K562 (cell line): ENCODE results near the gene LNPEP. TPM values are rescaled to one million over a fixed set of nuclear protein-coding genes. Genes with fewer than 3 reads are reported as not detected.

ENCODE experiments used
- DEAF1 ChIP-seq: fragments of 450-650 bp; formaldehyde crosslinking; IDR thresholded peaks from 2 replicates; pipeline ENCODE4 v1.4.0; 2020; ENCODE audit warnings: mild to moderate bottlenecking, moderate library complexity
- EGR1 ChIP-seq: fragments of 450-650 bp; conservative IDR thresholded peaks from 2 replicates; pipeline ENCODE4 v1.6.1; 2017; ENCODE audit warnings: mild to moderate bottlenecking
- FOXP1 ChIP-seq: sonication (generic); formaldehyde crosslinking; IDR thresholded peaks from 2 replicates; pipeline ENCODE4 v1.8.0; 2022; ENCODE audit warnings: mild to moderate bottlenecking, missing genetic modification reagents
- MAZ ChIP-seq, 2 experiments: fragments of 450-650 bp in 1 of 2; sonication (generic) in 1 of 2; formaldehyde crosslinking; IDR thresholded peaks in 1 of 2; conservative IDR thresholded peaks in 1 of 2; 2 replicates each; pipeline versions ENCODE4 v1.4.0 to v1.5.0; 2020; ENCODE audit warnings: mild to moderate bottlenecking in 1 of 2, missing genetic modification reagents in 1 of 2
- NR2C1 ChIP-seq, 2 experiments: fragments of 450-650 bp; IDR thresholded peaks; 2 replicates each; pipeline ENCODE4 v1.6.1; 2017; ENCODE audit warnings: mild to moderate bottlenecking in 2 of 2, antibody characterized with exemption in 1 of 2, inconsistent platforms in 1 of 2, missing compliant biosample characterization in 1 of 2, missing genetic modification characterization in 1 of 2
- POLR2AphosphoS5 ChIP-seq: IDR thresholded peaks from 2 replicates; pipeline ENCODE4 v1.6.1; 2011; ENCODE audit warnings: mild to moderate bottlenecking, low read depth, low read length, moderate library complexity; ENCODE audit not compliant: control insufficient read depth, insufficient read depth
- STAT6 ChIP-seq: sonication (generic); formaldehyde crosslinking; IDR thresholded peaks from 2 replicates; pipeline ENCODE4 v1.8.1; 2023; ENCODE audit warnings: mild to moderate bottlenecking, missing genetic modification reagents
- ZBED1 ChIP-seq: IDR thresholded peaks from 2 replicates; pipeline ENCODE4 v1.6.1; 2014
- ZNF232 ChIP-seq: sonication (generic); formaldehyde crosslinking; IDR thresholded peaks from 2 replicates; pipeline ENCODE4 v1.8.0; 2022; ENCODE audit warnings: mild to moderate bottlenecking, missing genetic modification reagents
- ZNF277 ChIP-seq: fragments of 250-450 bp; sonication (Bioruptor Pico); IDR thresholded peaks from 2 replicates; pipeline ENCODE4 v1.8.0; 2022; ENCODE audit warnings: inconsistent platforms, mild to moderate bottlenecking, moderate library complexity, borderline replicate concordance
- polyA plus RNA-seq, 8 experiments: library from polyadenylated mRNA; depleted of rRNA in 4 of 8; stranded (reverse) in 5 of 8; unstranded in 3 of 8; fragments of >200 nt; fragmentation: Nextera tagmentation in 2 of 8; fragmentation: Illumina TruSeq in 1 of 8; extraction: Ambion mirVana in 2 of 8; extraction: Trizol in 1 of 8; gene quantifications; 2 replicates each; pipeline versions ENCODE4 v1.2.1 to v1.2.3, GENCODE V29; 2011 to 2014; ENCODE audit warnings: inconsistent platforms in 1 of 8, missing spikeins in 1 of 8
- total RNA-seq, 7 experiments: library from RNA; depleted of rRNA in 6 of 7; stranded (reverse); fragments of >200 nt in 6 of 7; fragmentation: Illumina TruSeq in 2 of 7; extraction: Trizol in 2 of 7; gene quantifications; 2 replicates each; pipeline versions ENCODE4 v1.2.1 to v1.2.3, GENCODE V29; 2011 to 2021; ENCODE audit warnings: low replicate concordance in 1 of 7
- TF ChIP-seq, protein P1 (sequence below): fragments of 200-400 bp; formaldehyde crosslinking; IDR thresholded peaks from 2 replicates; pipeline ENCODE4 v1.6.1; 2017; ENCODE audit warnings: mild to moderate bottlenecking, low read depth, low read length, moderate library complexity
- TF ChIP-seq, protein P2 (sequence below): fragments of 250-450 bp; sonication (Bioruptor Pico); IDR thresholded peaks from 2 replicates; pipeline ENCODE4 v1.8.0; 2021; ENCODE audit warnings: moderate library complexity, mild to moderate bottlenecking, inconsistent platforms
- TF ChIP-seq, protein P3 (sequence below): fragments of 250-450 bp; sonication (Bioruptor Pico); IDR thresholded peaks from 2 replicates; pipeline ENCODE4 v1.5.0; 2021; ENCODE audit warnings: mild to moderate bottlenecking, moderate library complexity

The LNPEP gene
- total and polyA plus RNA-seq, 9 of the 15 experiments (the other 6 are each of a cell fraction or from before 2014, with no cell fraction given): 2.6 to 27.9 (median 11.2) TPM

DNA sequence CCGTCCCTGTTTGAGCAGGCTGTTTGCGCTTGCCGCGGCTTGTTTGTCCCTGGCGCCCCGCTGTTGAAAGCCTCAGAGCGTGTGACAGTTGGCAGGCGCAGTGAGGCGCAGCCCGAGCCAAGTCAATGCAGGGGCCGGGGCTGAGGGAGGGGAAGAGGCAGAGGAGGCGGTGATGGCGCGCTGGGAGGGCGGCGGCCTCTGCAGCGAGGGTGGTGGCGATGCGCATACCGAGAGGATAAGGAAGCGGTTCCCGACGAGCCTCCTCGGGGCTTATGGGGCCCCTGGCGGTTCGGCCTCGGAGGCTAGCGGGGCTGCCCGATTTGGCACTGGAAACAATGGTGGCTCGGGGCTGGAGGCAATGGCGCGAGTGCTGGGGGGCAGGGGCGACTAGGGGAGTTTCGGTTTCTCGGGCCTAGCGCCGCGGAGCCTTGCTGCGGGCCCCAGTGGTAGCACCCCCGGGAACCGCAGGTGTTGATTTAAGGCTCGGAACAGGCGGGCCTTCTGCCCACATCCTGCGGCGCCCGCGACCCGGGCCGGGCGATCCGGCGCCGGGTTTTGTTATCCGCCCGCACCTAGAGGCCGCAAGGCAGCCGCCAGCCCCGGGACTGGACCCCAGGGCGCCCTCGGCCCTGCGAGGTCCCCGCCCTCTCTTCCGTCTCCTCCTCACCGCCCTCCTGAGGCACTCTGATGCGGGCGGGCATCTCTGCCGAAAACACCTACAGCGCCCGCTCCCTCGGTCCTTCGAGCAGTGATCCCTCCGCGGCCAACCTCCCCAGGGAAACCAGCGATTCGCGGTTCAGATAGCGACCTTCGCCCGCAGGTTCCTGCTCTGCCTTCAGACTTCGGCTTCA is 947 bp upstream of the LNPEP start (continued):
- TF ChIP-seq, protein P1, sequence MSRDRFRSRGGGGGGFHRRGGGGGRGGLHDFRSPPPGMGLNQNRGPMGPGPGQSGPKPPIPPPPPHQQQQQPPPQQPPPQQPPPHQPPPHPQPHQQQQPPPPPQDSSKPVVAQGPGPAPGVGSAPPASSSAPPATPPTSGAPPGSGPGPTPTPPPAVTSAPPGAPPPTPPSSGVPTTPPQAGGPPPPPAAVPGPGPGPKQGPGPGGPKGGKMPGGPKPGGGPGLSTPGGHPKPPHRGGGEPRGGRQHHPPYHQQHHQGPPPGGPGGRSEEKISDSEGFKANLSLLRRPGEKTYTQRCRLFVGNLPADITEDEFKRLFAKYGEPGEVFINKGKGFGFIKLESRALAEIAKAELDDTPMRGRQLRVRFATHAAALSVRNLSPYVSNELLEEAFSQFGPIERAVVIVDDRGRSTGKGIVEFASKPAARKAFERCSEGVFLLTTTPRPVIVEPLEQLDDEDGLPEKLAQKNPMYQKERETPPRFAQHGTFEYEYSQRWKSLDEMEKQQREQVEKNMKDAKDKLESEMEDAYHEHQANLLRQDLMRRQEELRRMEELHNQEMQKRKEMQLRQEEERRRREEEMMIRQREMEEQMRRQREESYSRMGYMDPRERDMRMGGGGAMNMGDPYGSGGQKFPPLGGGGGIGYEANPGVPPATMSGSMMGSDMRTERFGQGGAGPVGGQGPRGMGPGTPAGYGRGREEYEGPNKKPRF: no peak
- TF ChIP-seq ZNF277 (CRISPR knock-in tag) (no peak), NR2C1 (IDR thresholded peaks at IDR 0.05) (no peak), NR2C1 (tag; IDR thresholded peaks at IDR 0.05) (no peak), ZBED1 (0 out of 2 replicates have a peak, but pooled peaks have one; percentile 21), STAT6 (CRISPR knock-in tag) (0 out of 2 replicates have a peak, but pooled peaks have one; percentile 23), DEAF1 (CRISPR knock-in tag) (0 out of 2 replicates have a peak, but pooled peaks have one; percentile 35), EGR1 (peak; percentile 49; the same call in 1 of the 2 replicates), ZNF232 (CRISPR knock-in tag) (peak; percentile 17; the same call in 1 of the 2 replicates), POLR2AphosphoS5 (peak; percentile 50), MAZ (CRISPR knock-in tag; conservative IDR thresholded peaks at IDR 0.05 in 1 of 2, IDR thresholded peaks at IDR 0.05 in 1 of 2) (peak; percentile 71 to 82), FOXP1 (no peak)
- TF ChIP-seq, protein P2, sequence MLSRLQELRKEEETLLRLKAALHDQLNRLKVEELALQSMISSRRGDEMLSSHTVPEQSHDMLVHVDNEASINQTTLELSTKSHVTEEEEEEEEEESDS: no peak
- TF ChIP-seq, protein P3, sequence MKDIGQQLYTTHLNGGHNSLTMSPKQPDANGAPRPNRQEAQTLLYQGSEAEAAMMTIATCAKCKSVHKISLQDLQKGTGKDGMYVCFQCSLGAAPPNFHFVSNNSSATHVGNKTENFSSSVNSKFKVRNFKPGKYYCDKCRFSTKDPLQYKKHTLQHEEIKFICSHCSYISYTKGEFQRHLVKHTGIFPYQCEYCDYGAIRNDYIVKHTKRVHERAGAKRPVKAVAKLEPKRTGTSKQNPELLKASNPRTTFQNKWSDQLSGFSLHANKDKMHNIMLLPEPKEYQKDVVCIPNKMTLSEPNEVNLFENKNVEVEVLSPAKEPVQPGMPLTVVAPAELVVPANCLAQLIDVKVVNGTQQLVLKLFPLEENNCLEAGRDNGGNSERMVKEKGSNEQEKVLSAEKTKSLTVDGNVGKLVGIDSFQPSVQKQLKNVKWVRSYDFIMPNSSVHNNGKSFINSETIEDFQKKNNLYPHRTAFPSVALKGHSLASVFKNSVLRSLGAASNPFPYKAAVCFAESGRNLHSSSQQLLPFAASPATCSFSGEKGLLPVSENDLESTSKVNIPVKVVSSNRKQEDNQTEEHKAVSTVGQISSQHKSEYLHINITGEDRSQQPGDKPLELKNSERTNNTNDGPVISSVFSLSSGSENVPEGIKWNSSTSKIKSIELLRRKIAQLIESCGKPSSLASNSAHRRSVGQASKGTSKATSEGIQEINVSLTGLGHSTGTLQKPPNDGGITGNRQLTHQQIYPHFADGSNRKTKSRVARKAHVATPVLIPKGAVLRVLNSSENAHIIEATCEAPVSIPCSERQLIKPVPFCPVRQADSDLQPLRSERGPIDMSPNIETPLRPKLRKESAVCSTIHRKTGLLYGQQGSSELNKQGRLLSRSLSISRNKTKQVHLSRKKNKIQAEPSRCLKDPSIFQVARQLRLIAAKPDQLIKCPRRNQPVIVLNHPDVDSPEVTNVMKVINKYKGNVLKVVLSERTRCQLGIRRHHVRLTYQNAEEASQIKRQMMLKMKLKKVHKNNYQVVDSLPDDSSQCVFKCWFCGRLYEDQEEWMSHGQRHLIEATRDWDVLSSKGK (CRISPR knock-in tag): no peak
